HG02798 (cell line): ENCODE measurements around the gene FBXL7.
"Not testable (repeated sequence)": the region's sequence is repeated elsewhere in the genome, so short reads cannot be mapped to it uniquely, and the experiment has no call there.

Source experiments
- ATAC-seq: cut with Tn5 transposase; IDR thresholded peaks from one replicate; pipeline ENCODE4 v1.9.1; 2021; ENCODE audit warnings: mild to moderate bottlenecking; ENCODE audit not compliant: unreplicated experiment, poor library complexity

Gene FBXL7

DNA sequence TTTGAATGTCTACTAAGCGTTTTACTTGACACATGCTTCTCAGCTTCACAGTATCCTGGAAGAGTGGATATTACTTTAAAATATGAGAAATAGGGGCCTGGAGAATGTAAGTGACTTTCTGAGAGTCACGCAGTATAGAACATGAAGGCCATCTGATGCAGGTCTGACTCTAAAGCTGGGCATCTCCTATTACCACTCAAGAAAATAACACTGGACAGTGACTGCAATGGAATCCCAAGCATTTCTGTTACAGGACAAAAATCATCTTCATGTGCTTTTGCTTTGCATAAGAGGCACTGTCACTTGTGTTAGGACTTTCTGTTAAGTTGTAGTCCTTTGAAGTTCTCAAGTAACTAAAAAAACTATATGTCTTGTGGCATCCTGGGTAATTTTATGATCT lies 335.5 kb downstream of the FBXL7 start:
- ATAC-seq = no peak

DNA sequence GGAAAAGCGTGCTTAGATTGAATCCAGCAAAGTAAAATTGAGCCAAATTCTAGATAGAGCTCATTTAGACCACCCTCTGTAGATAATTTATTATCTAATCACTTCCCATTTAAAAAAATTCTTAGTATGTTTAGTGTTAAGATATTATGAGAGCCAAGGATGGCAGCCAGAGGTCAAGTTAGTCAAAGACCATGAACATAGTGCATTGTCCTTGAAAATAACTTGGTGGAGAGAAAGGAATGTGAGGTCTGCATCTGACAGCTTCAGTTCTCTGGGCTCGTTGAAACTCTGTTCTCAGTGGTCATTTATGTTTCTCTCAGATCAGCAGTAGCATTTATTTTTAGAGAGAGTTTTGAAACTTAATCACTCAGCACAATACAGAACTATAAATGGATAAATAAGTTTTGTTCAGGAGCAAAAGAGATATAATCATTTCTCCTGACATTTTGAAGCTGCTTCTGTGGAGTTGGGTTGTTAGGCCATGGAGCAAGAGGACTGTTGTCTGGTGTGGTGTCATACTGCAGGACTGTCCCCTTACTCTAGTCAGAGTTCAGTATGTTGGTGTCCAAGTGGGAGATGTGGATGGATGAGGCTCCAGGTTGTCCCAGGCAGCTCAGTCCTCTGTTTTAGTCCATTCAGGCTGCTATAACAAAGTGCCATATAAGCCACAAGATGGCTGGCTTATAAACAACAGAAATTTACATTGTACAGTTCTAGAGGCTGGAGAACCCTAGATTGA lies 337.7 kb downstream of the FBXL7 start:
- no peak for ATAC-seq

DNA sequence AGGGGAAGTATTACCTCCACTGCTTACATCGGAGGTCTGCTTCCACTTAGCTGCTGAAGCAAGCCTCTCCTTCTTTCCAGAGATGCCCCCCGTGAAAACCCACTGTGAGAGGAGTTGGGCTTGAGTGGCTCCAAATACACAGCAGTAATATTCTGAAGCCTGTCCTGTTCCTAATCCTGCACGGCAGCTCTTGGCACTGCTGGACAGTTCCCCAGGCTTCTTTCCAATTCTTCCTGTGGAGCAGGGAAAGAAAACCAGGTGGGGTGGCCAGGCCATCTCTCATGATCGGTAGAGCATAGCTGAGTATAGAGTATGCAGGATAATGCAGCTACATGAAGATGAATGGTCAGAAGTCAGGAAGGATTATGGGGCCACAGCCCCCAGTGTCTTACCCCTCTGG lies 344.3 kb downstream of the FBXL7 start:
- ATAC-seq = no peak

DNA sequence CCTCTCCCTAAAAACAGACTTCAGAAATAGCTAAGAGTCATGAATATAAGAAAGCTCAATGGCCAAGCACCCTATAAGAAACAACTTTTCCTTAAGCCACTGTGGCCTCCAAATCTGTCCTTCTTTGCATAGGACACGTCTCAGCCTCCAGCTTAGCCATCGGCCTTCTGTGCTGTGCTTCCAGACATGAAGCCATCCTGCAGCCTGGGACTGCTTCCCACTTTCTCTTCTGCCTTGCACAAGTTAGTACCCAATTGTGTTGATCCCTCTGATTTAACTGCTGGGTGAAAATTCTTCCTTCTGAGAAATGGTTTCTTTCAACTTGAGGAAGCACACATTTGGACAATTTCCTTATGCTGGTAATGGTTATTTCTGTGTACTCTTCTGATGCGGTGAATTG lies 344.9 kb downstream of the FBXL7 start:
- ATAC-seq = no peak

DNA sequence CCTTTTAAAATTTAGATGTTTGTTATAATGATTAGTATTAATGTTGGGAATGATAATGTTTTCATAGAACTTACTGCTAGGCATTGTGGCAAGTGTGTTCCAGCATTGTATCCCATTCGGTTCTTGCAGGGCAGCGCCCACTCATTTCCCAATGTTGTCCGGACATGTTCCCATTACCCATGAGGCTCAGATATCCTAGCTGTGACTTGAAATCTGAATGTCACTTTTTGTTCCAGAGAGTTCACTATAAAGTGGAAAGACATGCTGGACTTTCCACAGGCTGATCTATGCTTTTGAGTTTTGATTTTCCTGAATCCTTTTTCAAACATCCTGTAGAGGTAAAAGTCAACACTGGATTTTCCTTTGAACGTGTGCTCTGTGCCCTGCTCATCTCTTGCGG lies 350.6 kb downstream of the FBXL7 start:
- no peak for ATAC-seq

DNA sequence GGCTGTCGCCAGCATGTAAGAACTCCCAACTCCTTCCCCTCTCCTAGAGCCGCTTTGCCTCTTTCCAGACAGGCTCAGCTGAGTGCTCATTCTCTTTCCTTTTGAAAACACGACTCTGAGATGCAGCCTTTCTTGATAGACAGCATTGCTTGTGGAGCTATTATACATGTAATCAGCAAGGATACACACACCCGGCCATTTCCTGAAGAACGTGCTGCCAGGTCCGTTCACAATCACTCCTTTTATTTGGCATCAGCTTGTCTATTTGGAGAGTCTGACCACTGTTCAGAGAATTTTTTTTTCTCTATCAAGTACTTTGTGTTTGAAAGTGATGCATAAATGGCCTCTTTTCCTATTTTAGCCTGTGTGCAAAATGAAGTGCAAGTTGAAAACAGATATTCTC lies 351.0 kb downstream of the FBXL7 start:
- no peak for ATAC-seq

DNA sequence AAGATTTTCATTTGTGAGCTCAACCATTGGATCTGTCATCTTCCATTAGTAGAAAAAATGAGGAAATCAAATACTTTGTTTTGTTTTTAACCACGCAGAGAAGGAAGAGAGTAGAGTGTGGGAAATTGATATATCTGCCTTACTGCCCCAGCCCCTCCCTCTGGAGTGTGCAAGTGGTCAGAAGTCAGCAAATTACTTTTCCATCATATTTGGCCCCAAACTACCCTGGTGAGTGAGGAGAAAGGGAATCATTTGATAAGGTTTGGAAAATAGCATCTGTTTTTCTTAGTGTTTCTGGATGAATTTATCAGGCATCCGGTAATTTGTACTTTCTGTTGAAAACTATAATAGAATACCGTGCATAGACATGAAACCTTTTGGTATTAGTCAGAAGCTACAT lies 352.2 kb downstream of the FBXL7 start:
- no peak for ATAC-seq

DNA sequence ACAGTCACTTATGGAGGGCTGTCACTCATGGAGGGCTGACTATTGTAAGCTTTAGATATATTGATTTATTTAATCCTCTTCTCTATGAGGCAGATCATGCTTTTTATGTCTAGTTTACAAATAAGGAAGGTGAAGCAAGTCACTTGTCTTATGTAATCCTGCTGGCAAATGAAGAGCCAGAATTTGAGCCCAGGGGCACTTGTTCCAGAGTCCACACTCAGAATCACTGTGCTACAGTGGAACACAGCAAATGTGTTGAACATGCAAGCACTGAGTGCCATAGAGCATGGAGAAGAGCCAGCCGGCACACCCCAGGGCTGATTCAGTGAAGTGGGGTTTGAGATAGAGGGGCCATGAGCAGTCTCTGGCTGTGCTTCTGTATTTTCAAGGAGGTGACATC lies 353.0 kb downstream of the FBXL7 start:
- ATAC-seq = no peak

DNA sequence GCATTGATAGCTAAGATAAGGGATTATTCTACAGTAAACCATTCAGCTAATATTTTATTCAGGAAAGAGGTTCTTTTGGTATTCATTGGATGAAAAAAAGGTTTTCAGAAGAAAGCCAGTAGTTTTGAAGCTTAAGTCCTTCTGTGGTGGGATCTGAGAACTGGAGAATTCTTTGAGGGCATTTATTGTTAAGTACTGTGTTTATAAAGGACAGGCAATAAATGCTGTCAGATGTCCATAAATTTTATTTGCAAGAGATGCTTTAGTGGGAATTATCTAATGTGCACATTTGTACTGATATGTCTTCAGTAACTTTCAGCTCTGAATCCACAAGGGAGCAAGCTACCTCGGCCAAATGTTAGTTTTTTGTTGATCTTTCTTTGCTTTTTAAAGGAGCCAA lies 358.3 kb downstream of the FBXL7 start:
- no peak for ATAC-seq

DNA sequence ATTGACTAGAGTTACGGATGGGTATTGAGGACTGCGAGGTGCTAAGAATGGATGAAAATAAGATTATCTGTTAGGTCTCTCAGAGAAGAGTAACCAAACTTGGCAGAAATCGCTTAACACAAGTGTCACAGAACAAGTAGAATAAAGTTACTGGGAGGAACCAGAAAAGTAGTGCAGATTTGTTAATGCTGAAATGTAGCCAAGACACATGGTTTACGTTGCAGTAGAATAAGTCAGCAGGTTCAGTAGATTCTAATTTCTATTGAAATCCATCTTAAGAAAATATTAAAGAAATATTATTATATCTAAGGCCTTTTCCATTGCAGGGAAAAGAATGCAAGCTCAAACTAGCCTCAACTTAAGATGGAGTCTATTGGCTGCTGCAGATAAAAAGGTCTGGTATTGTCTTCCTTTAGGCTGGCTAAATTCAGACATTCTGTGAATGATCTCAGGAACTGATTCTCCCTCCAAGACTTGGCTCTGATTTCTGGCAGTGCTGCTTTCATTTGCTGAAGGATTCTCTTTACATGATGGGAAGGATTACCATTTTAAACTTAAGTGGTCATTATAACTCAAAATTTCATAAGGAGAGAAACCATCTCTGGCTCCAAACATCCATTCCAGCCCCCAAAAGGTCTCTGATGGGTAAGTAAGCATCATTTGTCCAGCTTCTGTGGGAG lies 364.7 kb downstream of the FBXL7 start:
- ATAC-seq = no peak

DNA sequence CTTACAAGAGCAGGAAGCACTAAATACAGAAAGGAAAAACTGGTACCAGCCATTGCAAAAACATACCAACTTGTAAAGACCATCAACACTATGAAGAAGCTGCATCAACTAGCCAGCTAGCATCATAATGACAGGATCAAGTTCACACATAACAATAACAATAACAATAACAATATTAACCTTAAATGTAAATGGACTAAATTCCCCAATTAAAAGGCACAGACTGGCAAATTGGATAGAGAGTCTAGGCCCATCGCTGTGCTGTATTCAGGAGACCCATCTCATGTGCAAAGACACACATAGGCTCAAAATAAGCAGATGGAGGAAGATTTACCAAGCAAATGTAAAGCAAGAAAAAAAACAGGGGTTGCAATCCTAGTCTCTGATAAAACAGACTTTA lies 372.3 kb downstream of the FBXL7 start:
- ATAC-seq = not testable (repeated sequence)

DNA sequence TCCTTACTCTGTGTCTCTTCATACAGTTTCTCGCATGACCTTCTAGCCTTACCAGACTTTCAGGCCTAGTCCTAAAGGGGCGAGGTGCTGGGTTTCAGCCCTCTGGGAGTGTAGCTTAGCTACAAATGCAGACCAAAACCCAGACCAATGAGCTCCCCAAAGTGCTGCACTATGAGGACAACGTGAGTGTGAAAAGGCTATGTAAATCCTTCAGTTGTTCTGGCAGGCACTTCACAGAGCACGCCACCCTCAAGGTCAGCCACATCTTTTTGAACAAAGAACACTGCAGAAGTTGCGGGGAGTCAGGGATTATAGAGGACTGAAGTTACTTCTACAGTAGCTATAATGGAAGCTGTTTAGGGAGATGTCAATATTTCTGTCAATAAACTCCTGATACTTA lies 377.9 kb downstream of the FBXL7 start:
- no peak for ATAC-seq

DNA sequence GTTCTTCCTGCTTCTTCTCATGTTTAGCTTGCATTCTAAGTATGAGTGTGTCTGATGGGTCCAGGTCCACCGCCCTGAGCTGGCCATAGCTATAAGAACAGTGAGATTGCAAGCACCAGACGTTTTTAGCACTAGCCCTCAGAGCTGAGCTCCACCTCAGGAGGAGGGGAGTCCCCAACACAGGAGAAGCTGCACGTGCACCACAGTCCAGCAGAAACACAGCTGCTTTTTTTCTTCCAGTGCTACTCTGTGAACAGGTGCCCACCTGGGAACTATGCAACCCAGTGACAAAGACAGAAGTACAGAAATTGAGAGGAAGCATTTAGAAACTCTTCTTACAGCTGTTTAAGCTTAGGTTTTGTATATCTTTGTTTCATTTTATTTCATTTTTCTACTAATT lies 380.2 kb downstream of the FBXL7 start:
- no peak for ATAC-seq

DNA sequence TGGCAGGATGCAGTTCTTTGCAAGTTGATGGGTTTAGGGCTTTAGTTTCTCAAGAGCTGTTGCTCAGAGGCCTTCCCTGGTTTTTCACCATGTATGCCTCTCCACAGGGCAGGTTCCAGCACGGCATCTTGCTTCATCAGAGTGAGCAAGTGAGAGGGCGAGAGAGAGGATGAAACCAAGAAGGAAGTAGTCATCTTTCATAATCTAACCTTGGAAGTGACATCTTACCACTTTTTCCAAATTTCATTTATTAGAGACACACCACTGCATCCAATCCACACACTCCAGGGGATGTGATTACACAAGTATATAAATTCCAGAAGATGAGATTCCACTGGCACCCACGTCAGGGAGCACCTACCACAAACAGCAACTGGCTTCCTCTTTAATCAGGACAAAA lies 385.2 kb downstream of the FBXL7 start:
- ATAC-seq = no peak

DNA sequence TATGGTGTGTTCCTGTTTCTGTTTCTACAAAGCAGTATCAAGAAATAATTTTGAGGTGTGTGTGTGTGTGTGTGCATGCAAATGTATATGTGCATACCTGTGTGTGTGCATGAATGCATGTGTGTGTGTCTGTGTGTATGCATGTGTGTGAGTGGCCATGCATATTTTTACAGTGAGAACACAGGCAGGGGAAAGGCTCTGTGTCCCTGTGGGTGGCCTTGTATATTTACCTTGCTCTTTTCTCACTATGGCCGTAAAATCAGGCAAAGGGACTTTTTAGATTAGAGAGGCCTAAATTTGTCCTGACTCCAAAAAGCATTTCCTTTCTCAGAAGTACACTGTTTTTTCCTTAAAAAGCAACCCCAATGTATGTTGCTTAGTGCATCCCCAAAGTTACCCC lies 386.2 kb downstream of the FBXL7 start:
- ATAC-seq = no peak

DNA sequence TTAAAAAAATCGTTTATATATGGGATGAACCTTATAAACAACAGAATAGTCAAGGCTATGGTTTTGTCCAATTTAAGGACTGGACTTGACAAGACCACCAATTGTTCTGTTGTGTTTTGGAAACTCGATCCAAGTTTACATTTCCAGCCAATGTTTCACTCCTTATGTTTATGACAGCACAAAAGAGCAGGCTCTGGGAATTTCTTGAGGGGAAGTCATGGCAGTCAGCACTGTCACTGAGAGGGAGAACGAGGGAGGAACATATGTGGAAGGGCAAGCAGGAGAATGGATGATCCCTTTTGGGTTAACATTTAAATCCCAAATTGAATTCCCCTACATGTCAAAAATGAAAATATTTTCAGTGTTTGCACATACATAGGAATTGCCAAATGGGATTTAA lies 387.1 kb downstream of the FBXL7 start:
- no peak for ATAC-seq

DNA sequence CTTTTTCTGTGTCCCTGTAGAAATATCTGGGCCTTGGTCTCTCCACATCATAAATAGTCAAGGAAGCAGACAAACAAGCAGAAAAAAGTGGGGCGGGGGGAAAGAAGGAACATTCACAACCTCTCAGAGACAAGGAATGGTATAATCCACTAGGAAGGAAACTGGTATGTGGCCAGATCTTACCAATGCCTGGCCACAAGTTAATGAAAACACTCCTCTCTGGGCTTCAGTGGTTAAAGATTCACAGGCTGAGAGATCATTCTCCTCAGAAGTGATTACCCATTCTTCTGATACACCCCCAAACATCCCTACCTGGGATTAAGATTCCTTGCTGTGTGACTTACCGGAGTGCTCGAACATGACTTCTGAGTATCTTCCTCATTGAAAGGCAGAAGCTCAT lies 389.0 kb downstream of the FBXL7 start:
- no peak for ATAC-seq

DNA sequence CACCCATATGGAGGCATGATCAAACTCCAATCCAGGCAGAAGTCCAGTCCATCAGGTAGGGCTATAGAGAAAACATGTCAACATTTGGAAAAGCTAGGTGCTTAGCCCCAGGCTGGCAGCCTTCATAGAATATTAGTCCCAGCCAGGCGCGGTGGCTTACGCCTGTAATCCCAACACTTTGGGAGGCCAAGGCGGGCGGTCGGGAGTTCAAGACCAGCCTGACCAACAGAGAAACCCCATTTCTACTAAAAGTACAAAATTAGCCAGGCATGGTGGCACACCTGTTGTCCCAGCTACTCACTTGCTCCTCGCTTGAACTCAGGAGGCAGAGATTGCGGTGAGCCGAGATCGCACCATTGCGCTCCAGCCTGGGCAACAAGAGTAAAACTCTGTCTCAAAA lies 393.9 kb downstream of the FBXL7 start:
- ATAC-seq = no peak

DNA sequence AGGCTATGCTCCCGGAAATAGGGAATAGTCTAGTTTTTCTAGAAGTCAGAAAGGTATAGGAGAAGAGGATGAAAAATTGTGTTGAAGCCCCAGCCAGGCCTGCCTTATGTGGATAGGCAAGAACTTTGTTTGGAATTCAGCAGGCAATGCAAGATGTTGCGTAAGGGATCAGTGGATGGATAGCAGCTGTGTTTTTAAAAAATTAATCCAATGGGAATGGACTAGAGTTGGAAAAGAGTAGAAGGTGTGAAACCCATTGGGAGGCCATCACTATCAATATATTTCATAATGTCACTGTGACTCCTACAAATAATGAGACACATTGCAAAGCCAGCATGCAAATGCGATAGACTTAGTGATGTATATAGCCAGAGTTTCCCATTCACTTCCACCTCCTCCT lies 397.7 kb downstream of the FBXL7 start:
- no peak for ATAC-seq

DNA sequence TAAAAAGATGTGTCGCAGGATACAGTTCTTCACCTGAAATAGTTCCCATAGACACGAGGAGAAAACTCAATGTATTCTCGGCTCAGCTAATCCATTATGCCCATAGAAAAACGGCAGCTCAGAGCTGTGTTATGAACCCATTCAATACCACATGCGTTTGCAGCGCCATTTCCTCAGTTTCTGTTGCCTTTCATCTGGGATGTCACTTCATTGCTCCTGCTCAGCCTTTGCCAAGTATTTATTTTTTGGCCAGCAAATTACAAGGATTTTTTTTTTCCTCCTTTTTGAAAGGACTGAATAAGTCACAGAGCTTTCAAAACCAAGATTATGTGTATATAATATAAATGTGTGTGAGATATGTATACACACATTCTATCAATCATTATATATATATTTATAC lies 398.7 kb downstream of the FBXL7 start:
- no peak for ATAC-seq

DNA sequence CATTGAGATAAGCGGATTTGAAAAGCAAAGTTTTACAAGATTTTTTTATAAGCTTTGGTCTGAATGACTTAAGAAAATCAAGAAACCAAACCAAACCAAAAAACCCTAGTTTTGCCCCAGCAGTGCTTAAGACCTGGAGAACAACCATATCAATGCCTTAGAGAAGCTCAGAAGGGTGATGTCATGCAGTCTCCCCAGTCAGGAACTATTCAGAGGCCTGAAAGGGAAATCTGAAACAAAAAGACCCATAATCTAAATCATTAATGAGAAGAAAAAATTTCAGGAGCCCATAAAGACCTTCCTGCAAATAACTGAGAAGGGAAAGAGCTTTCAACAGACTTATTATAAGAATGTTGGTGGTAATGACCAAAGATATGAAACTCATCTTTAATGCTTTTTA lies 399.5 kb downstream of the FBXL7 start:
- ATAC-seq = no peak

DNA sequence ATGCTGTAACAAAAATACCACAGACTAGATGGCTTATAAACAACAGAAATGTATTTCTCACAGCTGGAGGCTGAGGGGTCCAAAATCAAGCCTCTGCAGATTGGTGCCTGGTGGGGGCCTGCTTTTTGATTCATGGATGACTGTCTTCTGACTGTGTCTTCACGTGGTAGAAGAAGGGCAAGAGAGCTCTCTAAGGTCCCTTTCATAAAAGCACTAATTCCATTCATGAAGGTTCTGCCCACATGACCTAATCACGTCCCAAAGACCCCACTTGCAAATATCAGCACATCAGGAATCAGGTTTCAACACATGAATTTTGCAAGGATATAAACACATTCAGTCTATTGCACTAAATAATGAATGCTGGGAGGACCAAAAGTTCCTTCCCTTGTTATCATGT lies 401.2 kb downstream of the FBXL7 start:
- no peak for ATAC-seq
